Measurements from ENCODE around the gene EEPD1. TPM values are rescaled to one million over a fixed set of nuclear protein-coding genes. Genes with fewer than 3 reads are reported as not detected.

EEPD1 gene
- total RNA-seq, 1 experiment from 2014 or later = 5.0 TPM

DNA sequence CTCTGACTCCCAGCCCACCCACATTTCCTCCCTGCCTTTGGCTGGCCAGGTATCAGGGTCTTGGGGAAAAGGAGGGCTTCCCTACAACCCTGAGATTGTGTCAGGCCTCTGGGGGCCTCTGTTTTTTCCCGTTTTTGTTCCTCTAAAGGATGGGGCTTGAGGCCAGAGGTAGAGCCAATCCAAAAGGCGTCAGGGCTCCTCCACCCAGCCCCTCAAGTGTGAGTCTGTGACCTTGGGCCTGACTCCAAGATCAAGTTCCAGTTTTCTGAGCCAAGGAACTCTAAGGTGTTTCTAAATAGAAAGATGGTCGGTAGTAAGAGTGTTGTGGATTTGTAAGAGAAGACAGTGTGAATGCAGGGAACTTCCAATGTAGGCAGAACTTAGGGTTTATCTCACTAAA is 6.6 kb downstream of the EEPD1 start:
- 0 out of 2 replicates have a peak, but pooled peaks cover 3% of the 10 kb centered on the region for H3K4me1 ChIP-seq (ENCODE audit: insufficient read depth, low read length)
- peaks cover 15% of the 10 kb centered on the region for H3K27me3 Mint-ChIP-seq (ENCODE audit: low read depth)
- H3K18ac ChIP-seq (ENCODE audit: insufficient read length, low read depth, low read length) = no peak overlapping the region
- no peak overlapping the region for H3K4me3 Mint-ChIP-seq
- no peaks in the 10 kb centered on the region for H3K27me3 ChIP-seq (ENCODE audit: insufficient read depth, low read length)
- no peaks in the 10 kb centered on the region for H3K79me1 ChIP-seq (ENCODE audit: insufficient read depth, low read depth, low read length, poor library complexity, severe bottlenecking)
- H4K20me1 ChIP-seq (ENCODE audit: control insufficient read depth, insufficient read depth, insufficient read length) = no peaks in the 10 kb centered on the region
- H3K23ac ChIP-seq (ENCODE audit: insufficient read length, low read depth, low read length) = no peak overlapping the region
- no peak overlapping the region for H2AFZ ChIP-seq (ENCODE audit: low read length)
- peaks cover 7 to 10% (median 7%) of the 10 kb centered on the region in 3 experiments; a peak in 4 of 7 replicates for H3K36me3 Mint-ChIP-seq (ENCODE audit: insufficient read depth in 1 of 3, low read depth in 3 of 3)
- H2BK5ac ChIP-seq (ENCODE audit: insufficient read length, low read length) = no peak overlapping the region
- H3K14ac ChIP-seq (ENCODE audit: insufficient read depth, low read length) = no peak overlapping the region
- H3K9ac ChIP-seq (ENCODE audit: extremely low read depth, insufficient read length, low read length) = no peak overlapping the region
- H3K23me2 ChIP-seq (ENCODE audit: insufficient read length, low read depth, low read length, poor library complexity, severe bottlenecking) = peaks cover under 1% of the 10 kb centered on the region
- peaks cover 30 to 32% of the 10 kb centered on the region in 2 experiments for H3K4me1 Mint-ChIP-seq
- no peaks in the 10 kb centered on the region for H3K9me3 Mint-ChIP-seq
- no peak overlapping the region for H4K5ac ChIP-seq (ENCODE audit: insufficient read length, low read depth, low read length)
- H3K9me3 ChIP-seq (ENCODE audit: control insufficient read depth, low read depth, low read length) = no peaks in the 10 kb centered on the region
- no peak for TF ChIP-seq CTCF (conservative IDR thresholded peaks at IDR 0.05)
- H4K8ac ChIP-seq (replicated peaks; ENCODE audit: insufficient read length, low read depth, low read length) = no peak overlapping the region
- no peak overlapping the region for H3K4me2 ChIP-seq (ENCODE audit: insufficient read depth, insufficient read length, low read length)
- no peak overlapping the region for H3T11ph ChIP-seq (ENCODE audit: low read length)
- DNase-seq = no peak
- no peak overlapping the region for H3K4ac ChIP-seq (ENCODE audit: low read depth, low read length)
- no peak overlapping the region for H2AK5ac ChIP-seq (ENCODE audit: insufficient read length, low read length)
- H2BK20ac ChIP-seq (ENCODE audit: low read depth, low read length, poor library complexity, severe bottlenecking) = no peak overlapping the region
- peaks cover 4% of the 10 kb centered on the region; the same call in 1 of the 2 replicates for H3K79me2 ChIP-seq (ENCODE audit: insufficient read depth, low read length)
- no peak overlapping the region for H3K27ac Mint-ChIP-seq
- no peak overlapping the region for H2BK120ac ChIP-seq (ENCODE audit: low read depth, low read length, poor library complexity, severe bottlenecking)
- H2BK12ac ChIP-seq (ENCODE audit: insufficient read length, low read depth, low read length) = no peak overlapping the region
- no peak overlapping the region for H3K27ac ChIP-seq (ENCODE audit: insufficient read length, low read depth, low read length)
- no peak overlapping the region for H3K56ac ChIP-seq (ENCODE audit: insufficient read length, low read depth, low read length)
- no peak overlapping the region for H4K91ac ChIP-seq (ENCODE audit: insufficient read length, low read depth, low read length)
- H2BK15ac ChIP-seq (ENCODE audit: low read depth, low read length) = no peak overlapping the region
- 100% methylated on average over 1 of the region's 3 CpGs for WGBS (ENCODE audit: extremely low coverage, insufficient read length, low lambda C conversion rate)

All from H9 (cell line).